ENCODE results near the gene PID1. TPM values are rescaled to one million over a fixed set of nuclear protein-coding genes. Genes with fewer than 3 reads are reported as not detected.

Gene PID1
- total RNA-seq, 1 experiment from 2014 or later, result 0.15 TPM

GRCh38 chr2:229133155-229133772, 137.8 kb downstream of the PID1 start:
- no peaks in the 10 kb centered on the region for H3K79me2 ChIP-seq (ENCODE audit: insufficient read depth, low read length)
- H2AFZ ChIP-seq (ENCODE audit: low read depth, low read length, poor library complexity, severe bottlenecking), result no peak overlapping the region
- RAD21 ChIA-PET (ENCODE audit: low non-redundant PET in 1 of 2, low total read pairs in 2 of 2, uncharacterized antibody in 2 of 2, unreplicated experiment in 2 of 2), result no interaction called here
- POLR2A ChIA-PET, result no interaction called here
- H3K27me3 ChIP-seq (ENCODE audit: insufficient read depth, low read length), result no peaks in the 10 kb centered on the region
- BruUV-seq (replicated peaks), result no TSS peak
- no peaks in the 10 kb centered on the region for H3K9me2 ChIP-seq (ENCODE audit: insufficient read depth)
- no peak overlapping the region for H3K4me3 ChIP-seq (replicated peaks in 1 of 2; ENCODE audit: low read depth in 1 of 2, low read length in 2 of 2)
- CTCF ChIA-PET, result interaction anchor here (0.9 to 1.6 kb wide), 3 partner anchors 140 to 579 kb away, joined by 3 to 11 read pairs (median 3); no protein-coding TSS in a partner anchor
- H3K4me1 ChIP-seq (ENCODE audit: control insufficient read depth in 1 of 2, insufficient read depth in 2 of 2, low read length in 2 of 2), result no peaks in the 10 kb centered on the region
- TF ChIP-seq RAD21 (IDR thresholded peaks at IDR 0.05; ENCODE audit: low read depth) (peak; percentile 87), EZH2phosphoT487 (IDR thresholded peaks at IDR 0.05; ENCODE audit: borderline replicate concordance) (no peak)
- TF ChIP-seq, protein P1, sequence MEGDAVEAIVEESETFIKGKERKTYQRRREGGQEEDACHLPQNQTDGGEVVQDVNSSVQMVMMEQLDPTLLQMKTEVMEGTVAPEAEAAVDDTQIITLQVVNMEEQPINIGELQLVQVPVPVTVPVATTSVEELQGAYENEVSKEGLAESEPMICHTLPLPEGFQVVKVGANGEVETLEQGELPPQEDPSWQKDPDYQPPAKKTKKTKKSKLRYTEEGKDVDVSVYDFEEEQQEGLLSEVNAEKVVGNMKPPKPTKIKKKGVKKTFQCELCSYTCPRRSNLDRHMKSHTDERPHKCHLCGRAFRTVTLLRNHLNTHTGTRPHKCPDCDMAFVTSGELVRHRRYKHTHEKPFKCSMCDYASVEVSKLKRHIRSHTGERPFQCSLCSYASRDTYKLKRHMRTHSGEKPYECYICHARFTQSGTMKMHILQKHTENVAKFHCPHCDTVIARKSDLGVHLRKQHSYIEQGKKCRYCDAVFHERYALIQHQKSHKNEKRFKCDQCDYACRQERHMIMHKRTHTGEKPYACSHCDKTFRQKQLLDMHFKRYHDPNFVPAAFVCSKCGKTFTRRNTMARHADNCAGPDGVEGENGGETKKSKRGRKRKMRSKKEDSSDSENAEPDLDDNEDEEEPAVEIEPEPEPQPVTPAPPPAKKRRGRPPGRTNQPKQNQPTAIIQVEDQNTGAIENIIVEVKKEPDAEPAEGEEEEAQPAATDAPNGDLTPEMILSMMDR (IDR thresholded peaks at IDR 0.05 in 2 of 3, conservative IDR thresholded peaks at IDR 0.05 in 1 of 3; ENCODE audit: borderline replicate concordance in 1 of 3, insufficient read depth in 1 of 3, low read depth in 2 of 3, low read length in 2 of 3), result peak; percentile 51 to 67 (median 62)
- no peak overlapping the region for H3K27ac ChIP-seq (ENCODE audit: low read depth, low read length)
- H3K9ac ChIP-seq (ENCODE audit: low read length), result no peak overlapping the region
- DNase-seq (ENCODE audit: low read depth, low spot score), result peak; percentile 50
- peak; percentile 91 for ATAC-seq
- intact Hi-C loops (cut with micrococcal nuclease), result loop anchor here (1.0 to 2.0 kb wide), 3 partner anchors 140 to 584 kb away; no protein-coding TSS in a partner anchor
- H3K36me3 ChIP-seq (ENCODE audit: control insufficient read depth in 1 of 2, insufficient read depth in 2 of 2, low read length in 2 of 2), result no peaks in the 10 kb centered on the region
- no peaks in the 10 kb centered on the region for H3K9me3 ChIP-seq (ENCODE audit: control insufficient read depth in 1 of 2, insufficient read depth in 1 of 2, low read depth in 1 of 2, low read length in 2 of 2)
- no peaks in the 10 kb centered on the region for H4K20me1 ChIP-seq (ENCODE audit: insufficient read depth)
- no peak overlapping the region for H3K4me2 ChIP-seq (ENCODE audit: low read length)

DNA sequence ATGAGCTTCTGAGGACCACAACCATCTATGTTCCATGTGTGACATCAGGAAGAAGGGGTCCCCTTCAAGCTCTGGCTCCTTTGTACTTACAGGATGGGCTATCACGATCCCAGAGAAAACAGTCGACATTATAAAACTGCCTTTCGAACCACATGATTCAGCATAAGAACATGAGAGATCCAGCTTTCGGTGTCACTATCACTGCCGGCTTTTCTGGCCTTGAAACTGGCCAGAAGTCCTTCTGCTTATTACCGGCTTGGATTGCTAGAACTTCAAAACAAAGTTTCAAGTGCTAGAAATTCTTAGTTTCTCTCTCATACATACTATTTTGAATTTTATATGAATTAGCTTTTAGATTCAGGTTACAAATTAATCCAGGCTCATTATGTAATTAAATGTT, 138.9 kb downstream of the PID1 start:
- Histone ChIP-seq H3K4me3 (replicated peaks in 1 of 2; ENCODE audit: low read depth in 1 of 2, low read length in 2 of 2) (no peak overlapping the region), H3K27ac (ENCODE audit: low read depth, low read length) (no peak overlapping the region), H3K9me3 (ENCODE audit: control insufficient read depth in 1 of 2, insufficient read depth in 1 of 2, low read depth in 1 of 2, low read length in 2 of 2) (no peaks in the 10 kb centered on the region), H3K4me2 (ENCODE audit: low read length) (no peak overlapping the region), H3K27me3 (ENCODE audit: insufficient read depth, low read length) (no peaks in the 10 kb centered on the region), H3K9ac (ENCODE audit: low read length) (no peak overlapping the region), H4K20me1 (ENCODE audit: insufficient read depth) (no peaks in the 10 kb centered on the region), H3K9me2 (ENCODE audit: insufficient read depth) (no peaks in the 10 kb centered on the region), H3K4me1 (ENCODE audit: control insufficient read depth in 1 of 2, insufficient read depth in 2 of 2, low read length in 2 of 2) (no peaks in the 10 kb centered on the region), H3K79me2 (ENCODE audit: insufficient read depth, low read length) (no peaks in the 10 kb centered on the region), H2AFZ (ENCODE audit: low read depth, low read length, poor library complexity, severe bottlenecking) (no peak overlapping the region), H3K36me3 (ENCODE audit: control insufficient read depth in 1 of 2, insufficient read depth in 2 of 2, low read length in 2 of 2) (no peaks in the 10 kb centered on the region)
- ChIA-PET RAD21 (ENCODE audit: low non-redundant PET in 1 of 2, low total read pairs in 2 of 2, uncharacterized antibody in 2 of 2, unreplicated experiment in 2 of 2) (no interaction called here), POLR2A (no interaction called here), CTCF (interaction anchor here (1.0 kb wide), 1 partner anchor 141 kb away, joined by 3 read pairs; no protein-coding TSS in a partner anchor)
- ATAC-seq (no peak), DNase-seq (ENCODE audit: low read depth, low spot score) (no peak)
- no TSS peak for BruUV-seq (replicated peaks)
- no peak for TF ChIP-seq RAD21 (IDR thresholded peaks at IDR 0.05; ENCODE audit: low read depth)
- TF ChIP-seq, protein P2, sequence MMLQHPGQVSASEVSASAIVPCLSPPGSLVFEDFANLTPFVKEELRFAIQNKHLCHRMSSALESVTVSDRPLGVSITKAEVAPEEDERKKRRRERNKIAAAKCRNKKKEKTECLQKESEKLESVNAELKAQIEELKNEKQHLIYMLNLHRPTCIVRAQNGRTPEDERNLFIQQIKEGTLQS (IDR thresholded peaks at IDR 0.05), result no peak
- no peak for TF ChIP-seq ZBTB33 (IDR thresholded peaks at IDR 0.05; ENCODE audit: extremely low read depth, insufficient replicate concordance, low read length)
- TF ChIP-seq, protein P1 (IDR thresholded peaks at IDR 0.05 in 2 of 3, conservative IDR thresholded peaks at IDR 0.05 in 1 of 3; ENCODE audit: borderline replicate concordance in 1 of 3, insufficient read depth in 1 of 3, low read depth in 2 of 3, low read length in 2 of 3), result no peak
- TF ChIP-seq CBX3 (IDR thresholded peaks at IDR 0.05; ENCODE audit: low read depth), result no peak
- no peak for TF ChIP-seq POLR2A (IDR thresholded peaks at IDR 0.05; ENCODE audit: borderline replicate concordance, extremely low read depth, insufficient read depth, insufficient read length)
- no peak for TF ChIP-seq JUND (IDR thresholded peaks at IDR 0.05)
- no peak for TF ChIP-seq EZH2phosphoT487 (IDR thresholded peaks at IDR 0.05; ENCODE audit: borderline replicate concordance)
- no peak for TF ChIP-seq SP1 (IDR thresholded peaks at IDR 0.05; ENCODE audit: low read depth)
- intact Hi-C loops (cut with micrococcal nuclease), result loop anchor here (2.0 kb wide), 1 partner anchor 585 kb away; no protein-coding TSS in a partner anchor

Measured in HCT116 (cell line).